Measurements from ENCODE around the gene NCF2.

The NCF2 gene

GRCh38 chr1:183592733-183593132, 2.5 kb upstream of the NCF2 start:
- intact Hi-C loops (cut with DNase I) = no loop called here
- no peak for DNase-seq

GRCh38 chr1:183589874-183590243, 400 bp downstream of the NCF2 start:
- no peak for DNase-seq

GRCh38 chr1:183589384-183589783, 875 bp downstream of the NCF2 start:
- intact Hi-C loops (cut with DNase I) = no loop called here
- no peak for DNase-seq

More at GRCh38 chr1:183589874-183590243, 400 bp downstream of the NCF2 start:
- intact Hi-C loops (cut with DNase I) = no loop called here

- intact Hi-C loops (cut with DNase I) = no loop called here
Measured at GRCh38 chr1:183588827-183589226, 1.4 kb downstream of the NCF2 start.

GRCh38 chr1:183586926-183587325, 3.3 kb downstream of the NCF2 start:
- peak in 1 of 42 donors; percentile 12 for DNase-seq
- intact Hi-C loops (cut with DNase I) = no loop called here

More at GRCh38 chr1:183588827-183589226, 1.4 kb downstream of the NCF2 start:
- DNase-seq = peak in 35 of 42 donors; percentile 14 to 73 (median 45)

GRCh38 chr1:183586455-183586854, 3.8 kb downstream of the NCF2 start:
- DNase-seq = no peak
- intact Hi-C loops (cut with DNase I) = no loop called here

- intact Hi-C loops (cut with DNase I) = no loop called here
Measured at GRCh38 chr1:183585038-183585437, 5.2 kb downstream of the NCF2 start.

GRCh38 chr1:183584147-183584546, 6.1 kb downstream of the NCF2 start:
- no peak for DNase-seq
- intact Hi-C loops (cut with DNase I) = no loop called here

More at GRCh38 chr1:183585038-183585437, 5.2 kb downstream of the NCF2 start:
- no peak for DNase-seq

GRCh38 chr1:183583466-183583865, 6.8 kb downstream of the NCF2 start:
- intact Hi-C loops (cut with DNase I) = no loop called here
- no peak for DNase-seq

GRCh38 chr1:183582021-183582713, 8.1 kb downstream of the NCF2 start:
- intact Hi-C loops (cut with DNase I) = no loop called here
- DNase-seq = no peak

- intact Hi-C loops (cut with DNase I) = no loop called here
- peak in 13 of 42 donors; percentile 15 to 57 (median 38) for DNase-seq
Measured at GRCh38 chr1:183580281-183580682, 10.0 kb downstream of the NCF2 start.

GRCh38 chr1:183578856-183579255, 11.4 kb downstream of the NCF2 start:
- intact Hi-C loops (cut with DNase I) = no loop called here
- no peak for DNase-seq

- DNase-seq = no peak
- intact Hi-C loops (cut with DNase I) = no loop called here
Measured at GRCh38 chr1:183577897-183578465, 12.3 kb downstream of the NCF2 start.

GRCh38 chr1:183576537-183576936, 13.7 kb downstream of the NCF2 start:
- DNase-seq = no peak
- intact Hi-C loops (cut with DNase I) = no loop called here

GRCh38 chr1:183575606-183576005, 14.7 kb downstream of the NCF2 start:
- no peak for DNase-seq
- intact Hi-C loops (cut with DNase I) = no loop called here

GRCh38 chr1:183572721-183573120, 17.5 kb downstream of the NCF2 start:
- no peak for DNase-seq
- intact Hi-C loops (cut with DNase I) = no loop called here

GRCh38 chr1:183571678-183572268, 18.5 kb downstream of the NCF2 start:
- intact Hi-C loops (cut with DNase I) = no loop called here

GRCh38 chr1:183570451-183570850, 19.8 kb downstream of the NCF2 start:
- intact Hi-C loops (cut with DNase I) = no loop called here
- no peak for DNase-seq

More at GRCh38 chr1:183571678-183572268, 18.5 kb downstream of the NCF2 start:
- DNase-seq = no peak

- intact Hi-C loops (cut with DNase I) = no loop called here
- DNase-seq = no peak
Measured at GRCh38 chr1:183569801-183570200, 20.5 kb downstream of the NCF2 start.

- intact Hi-C loops (cut with DNase I) = no loop called here
- peak in 4 of 42 donors; percentile 30 to 59 (median 39) for DNase-seq
Measured at GRCh38 chr1:183569141-183569540, 21.1 kb downstream of the NCF2 start.

Measured in head of caudate nucleus (tissue), 42 donors.